Stomach (tissue), 4 donors: ENCODE results near the gene RSPH4A.

ENCODE experiments used
- EP300 ChIP-seq: sonication (generic); formaldehyde crosslinking; IDR thresholded peaks from one replicate; pipeline ENCODE4 v1.6.1; 2017; ENCODE audit warnings: antibody characterized with exemption
- POLR2A ChIP-seq, 4 donors: fragments of 450-650 bp; IDR thresholded peaks; one replicate each; pipeline ENCODE4 v1.6.1; 2016; ENCODE audit warnings: antibody characterized with exemption in 4 of 4, control low read depth in 2 of 4, mild to moderate bottlenecking in 1 of 4, moderate library complexity in 1 of 4
- POLR2AphosphoS5 ChIP-seq, 3 donors: sonication (generic); formaldehyde crosslinking; IDR thresholded peaks; one replicate each; pipeline ENCODE4 v1.6.1; 2016; ENCODE audit warnings: antibody characterized with exemption in 3 of 3
- TF ChIP-seq, protein P1 (sequence below), 7 experiments: fragments of 450-650 bp in 4 of 7; fragments of 200-600 bp in 3 of 7; sonication (generic) in 3 of 7; IDR thresholded peaks; one replicate each; pipeline ENCODE4 v1.5.1; 2016 to 2019; ENCODE audit warnings: antibody characterized with exemption in 7 of 7, control low read depth in 2 of 7, mild to moderate bottlenecking in 1 of 7

DNA sequence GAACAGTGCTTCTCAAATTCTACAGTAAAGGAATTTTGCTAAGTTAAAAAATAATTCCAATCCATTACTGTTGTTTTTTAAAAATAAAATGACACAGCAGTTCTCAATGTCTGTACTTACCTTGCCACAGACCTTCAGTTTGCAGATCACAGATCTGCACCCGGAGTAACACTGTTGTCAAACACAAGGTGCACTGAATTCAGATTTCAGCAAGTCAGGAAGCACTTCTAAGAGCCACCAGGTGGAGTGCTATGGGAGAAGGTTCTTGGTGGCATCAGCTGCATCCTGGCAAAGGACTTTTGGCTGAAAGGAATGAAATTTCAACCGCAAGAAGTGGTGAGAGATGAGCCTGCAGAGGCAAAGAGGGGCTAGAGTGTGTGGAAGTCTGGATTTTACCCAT is 17.4 kb downstream of the RSPH4A start:
- TF ChIP-seq EP300 (no peak), POLR2AphosphoS5 (IDR thresholded peaks at IDR 0.05) (no peak), POLR2A (IDR thresholded peaks at IDR 0.05) (no peak)
- TF ChIP-seq, protein P1, sequence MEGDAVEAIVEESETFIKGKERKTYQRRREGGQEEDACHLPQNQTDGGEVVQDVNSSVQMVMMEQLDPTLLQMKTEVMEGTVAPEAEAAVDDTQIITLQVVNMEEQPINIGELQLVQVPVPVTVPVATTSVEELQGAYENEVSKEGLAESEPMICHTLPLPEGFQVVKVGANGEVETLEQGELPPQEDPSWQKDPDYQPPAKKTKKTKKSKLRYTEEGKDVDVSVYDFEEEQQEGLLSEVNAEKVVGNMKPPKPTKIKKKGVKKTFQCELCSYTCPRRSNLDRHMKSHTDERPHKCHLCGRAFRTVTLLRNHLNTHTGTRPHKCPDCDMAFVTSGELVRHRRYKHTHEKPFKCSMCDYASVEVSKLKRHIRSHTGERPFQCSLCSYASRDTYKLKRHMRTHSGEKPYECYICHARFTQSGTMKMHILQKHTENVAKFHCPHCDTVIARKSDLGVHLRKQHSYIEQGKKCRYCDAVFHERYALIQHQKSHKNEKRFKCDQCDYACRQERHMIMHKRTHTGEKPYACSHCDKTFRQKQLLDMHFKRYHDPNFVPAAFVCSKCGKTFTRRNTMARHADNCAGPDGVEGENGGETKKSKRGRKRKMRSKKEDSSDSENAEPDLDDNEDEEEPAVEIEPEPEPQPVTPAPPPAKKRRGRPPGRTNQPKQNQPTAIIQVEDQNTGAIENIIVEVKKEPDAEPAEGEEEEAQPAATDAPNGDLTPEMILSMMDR (IDR thresholded peaks at IDR 0.05) = no peak
